ENCODE measurements around the gene HBB. TPM values are rescaled to one million over a fixed set of nuclear protein-coding genes. Genes with fewer than 3 reads are reported as not detected.
"Not testable (repeated sequence)": the region's sequence is repeated elsewhere in the genome, so short reads cannot be mapped to it uniquely, and the experiment has no call there.

HBB gene
- total RNA-seq, 1 donor from 2014 or later = not detected

DNA sequence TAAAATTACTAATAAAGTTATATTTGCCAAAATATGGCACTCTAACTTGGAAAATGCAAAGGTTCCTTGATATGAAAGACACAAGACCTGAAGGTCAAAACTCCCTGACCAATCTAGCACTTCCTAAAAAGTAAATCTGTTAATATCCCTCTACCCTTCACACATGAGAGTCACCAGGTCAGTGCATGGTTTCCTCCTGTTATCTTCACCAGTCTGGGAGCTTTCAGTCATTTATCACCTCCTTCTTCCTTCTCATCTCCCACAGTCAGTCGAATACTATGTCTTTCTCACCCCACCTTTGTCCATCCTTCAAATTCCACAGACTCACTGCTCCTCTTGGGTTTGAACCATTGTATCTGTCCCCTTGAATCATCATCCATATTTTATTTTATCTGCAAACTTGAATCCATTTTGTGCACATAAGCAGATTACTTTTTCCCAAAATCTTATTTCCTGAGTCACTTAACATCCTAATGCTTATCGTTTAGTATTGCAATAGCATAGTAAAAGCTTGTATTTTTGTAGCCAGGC lies 40.2 kb upstream of the HBB start:
- Mint-ChIP-seq H3K27me3 (ENCODE audit: unreplicated experiment) (no peaks in the 10 kb centered on the region), H3K9me3 (ENCODE audit: unreplicated experiment) (no peaks in the 10 kb centered on the region), H3K27ac (ENCODE audit: unreplicated experiment) (no peak overlapping the region), H3K4me3 (ENCODE audit: unreplicated experiment) (no peak overlapping the region), H3K36me3 (ENCODE audit: low read depth, unreplicated experiment) (no peaks in the 10 kb centered on the region), H3K4me1 (ENCODE audit: unreplicated experiment) (no peaks in the 10 kb centered on the region)
- TF ChIP-seq, protein P1, sequence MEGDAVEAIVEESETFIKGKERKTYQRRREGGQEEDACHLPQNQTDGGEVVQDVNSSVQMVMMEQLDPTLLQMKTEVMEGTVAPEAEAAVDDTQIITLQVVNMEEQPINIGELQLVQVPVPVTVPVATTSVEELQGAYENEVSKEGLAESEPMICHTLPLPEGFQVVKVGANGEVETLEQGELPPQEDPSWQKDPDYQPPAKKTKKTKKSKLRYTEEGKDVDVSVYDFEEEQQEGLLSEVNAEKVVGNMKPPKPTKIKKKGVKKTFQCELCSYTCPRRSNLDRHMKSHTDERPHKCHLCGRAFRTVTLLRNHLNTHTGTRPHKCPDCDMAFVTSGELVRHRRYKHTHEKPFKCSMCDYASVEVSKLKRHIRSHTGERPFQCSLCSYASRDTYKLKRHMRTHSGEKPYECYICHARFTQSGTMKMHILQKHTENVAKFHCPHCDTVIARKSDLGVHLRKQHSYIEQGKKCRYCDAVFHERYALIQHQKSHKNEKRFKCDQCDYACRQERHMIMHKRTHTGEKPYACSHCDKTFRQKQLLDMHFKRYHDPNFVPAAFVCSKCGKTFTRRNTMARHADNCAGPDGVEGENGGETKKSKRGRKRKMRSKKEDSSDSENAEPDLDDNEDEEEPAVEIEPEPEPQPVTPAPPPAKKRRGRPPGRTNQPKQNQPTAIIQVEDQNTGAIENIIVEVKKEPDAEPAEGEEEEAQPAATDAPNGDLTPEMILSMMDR (IDR thresholded peaks at IDR 0.05; ENCODE audit: unreplicated experiment) = no peak
- no peak for DNase-seq (ENCODE audit: low spot score)

DNA sequence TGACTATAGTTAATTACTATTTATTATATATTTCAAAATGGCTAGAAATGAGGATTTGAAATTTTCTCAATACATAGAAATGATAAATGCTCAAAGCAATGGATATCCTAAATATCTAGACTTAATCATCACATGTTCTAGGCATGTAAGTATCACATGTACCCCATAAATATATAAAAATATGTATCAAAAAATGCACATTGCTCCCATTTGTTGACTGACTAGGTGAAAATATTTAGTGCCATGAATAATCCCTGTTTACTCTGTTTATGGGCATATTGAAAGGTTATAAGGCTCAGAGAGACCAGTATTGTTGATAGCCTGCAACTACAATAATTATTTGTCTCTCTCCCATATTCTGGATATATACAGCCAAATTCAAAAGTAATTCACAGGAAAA lies 39.7 kb upstream of the HBB start:
- Mint-ChIP-seq H3K4me3 (ENCODE audit: unreplicated experiment) (no peak overlapping the region), H3K4me1 (ENCODE audit: unreplicated experiment) (no peaks in the 10 kb centered on the region), H3K36me3 (ENCODE audit: low read depth, unreplicated experiment) (no peaks in the 10 kb centered on the region), H3K9me3 (ENCODE audit: unreplicated experiment) (no peaks in the 10 kb centered on the region), H3K27ac (ENCODE audit: unreplicated experiment) (no peak overlapping the region), H3K27me3 (ENCODE audit: unreplicated experiment) (no peaks in the 10 kb centered on the region)
- TF ChIP-seq, protein P1 (IDR thresholded peaks at IDR 0.05; ENCODE audit: unreplicated experiment) = no peak
- DNase-seq (ENCODE audit: low spot score) = no peak

DNA sequence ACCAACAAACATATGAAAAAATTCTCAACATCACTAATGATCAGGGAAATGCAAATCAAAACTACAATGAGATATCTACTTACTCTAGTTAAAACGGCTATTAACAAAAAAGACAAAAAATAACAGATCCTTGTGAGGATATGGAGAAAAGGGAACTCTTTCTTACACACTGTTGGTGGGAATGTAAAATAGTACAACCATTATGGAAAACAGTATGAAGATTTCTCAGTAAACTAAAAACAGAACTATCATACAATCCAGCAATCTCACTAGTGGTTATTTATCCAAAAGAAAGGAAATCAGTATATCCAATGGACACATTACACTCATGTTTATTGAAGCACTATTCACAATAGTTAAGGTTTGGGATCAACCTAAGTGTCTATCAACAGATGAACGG lies 39.0 kb upstream of the HBB start:
- no peaks in the 10 kb centered on the region for H3K36me3 Mint-ChIP-seq (ENCODE audit: low read depth, unreplicated experiment)
- no peak for DNase-seq (ENCODE audit: low spot score)
- no peak overlapping the region for H3K4me3 Mint-ChIP-seq (ENCODE audit: unreplicated experiment)
- H3K9me3 Mint-ChIP-seq (ENCODE audit: unreplicated experiment) = no peaks in the 10 kb centered on the region
- TF ChIP-seq, protein P1 (IDR thresholded peaks at IDR 0.05; ENCODE audit: unreplicated experiment) = no peak
- no peak overlapping the region for H3K27ac Mint-ChIP-seq (ENCODE audit: unreplicated experiment)
- H3K4me1 Mint-ChIP-seq (ENCODE audit: unreplicated experiment) = no peaks in the 10 kb centered on the region
- H3K27me3 Mint-ChIP-seq (ENCODE audit: unreplicated experiment) = no peaks in the 10 kb centered on the region

DNA sequence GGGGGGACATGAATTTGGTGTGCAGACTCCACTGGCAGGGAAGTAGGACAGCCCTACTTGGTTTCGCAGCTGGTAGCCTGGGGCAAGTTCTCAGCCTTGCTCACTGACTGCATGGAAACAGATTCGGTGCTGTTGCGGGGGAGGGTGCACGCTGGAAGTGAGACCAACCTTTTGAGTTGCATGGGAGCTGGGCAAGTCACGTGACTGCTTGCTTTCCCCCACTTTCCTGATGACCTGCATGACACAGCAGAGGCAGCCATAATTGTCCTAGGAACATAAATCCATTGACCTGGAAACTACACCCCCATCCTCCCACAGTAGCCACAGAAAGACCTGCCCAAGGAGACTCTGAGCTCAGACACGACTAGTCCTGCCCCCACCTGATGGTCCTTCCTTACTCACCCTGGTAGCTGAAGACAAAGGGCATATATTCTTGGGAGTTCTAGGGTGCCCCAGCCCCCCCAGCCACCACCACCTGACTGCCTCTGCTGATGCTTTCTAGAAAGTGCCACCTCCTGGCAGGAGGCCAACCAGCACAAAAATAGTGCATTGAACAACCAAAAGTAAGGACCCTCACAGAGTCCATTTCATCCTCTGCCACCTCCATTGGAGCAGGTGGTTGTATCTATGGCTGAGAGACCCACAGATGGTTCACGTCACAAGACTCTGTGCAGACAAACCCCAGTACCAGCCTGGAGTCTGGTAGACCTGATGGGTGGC lies 31.8 kb upstream of the HBB start:
- Mint-ChIP-seq H3K27me3 (ENCODE audit: unreplicated experiment) (peaks cover 2% of the 10 kb centered on the region), H3K4me3 (ENCODE audit: unreplicated experiment) (no peak overlapping the region), H3K27ac (ENCODE audit: unreplicated experiment) (no peak overlapping the region), H3K4me1 (ENCODE audit: unreplicated experiment) (no peaks in the 10 kb centered on the region), H3K36me3 (ENCODE audit: low read depth, unreplicated experiment) (no peaks in the 10 kb centered on the region), H3K9me3 (ENCODE audit: unreplicated experiment) (no peaks in the 10 kb centered on the region)
- no peak for DNase-seq (ENCODE audit: low spot score)
- TF ChIP-seq, protein P1 (IDR thresholded peaks at IDR 0.05; ENCODE audit: unreplicated experiment) = no peak

DNA sequence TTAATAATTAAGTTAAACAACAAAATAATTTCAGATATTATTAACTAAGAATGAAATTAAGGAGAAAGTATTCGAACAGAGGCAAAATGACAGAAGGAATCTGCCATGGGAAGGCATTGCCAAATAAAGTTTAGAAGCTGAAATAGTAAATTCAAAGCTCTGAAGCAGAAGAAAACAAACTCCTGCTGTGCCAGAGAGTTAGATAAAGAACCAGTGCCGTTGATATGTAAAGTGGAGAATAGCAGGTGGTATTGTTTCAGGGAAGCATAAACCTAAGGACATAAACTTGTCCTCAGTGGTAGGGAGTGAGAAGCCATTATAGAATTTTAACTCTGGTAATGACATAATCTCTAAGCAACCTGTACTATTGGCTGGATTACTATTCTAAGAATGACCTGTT lies 30.4 kb upstream of the HBB start:
- Mint-ChIP-seq H3K4me3 (ENCODE audit: unreplicated experiment) (no peak overlapping the region), H3K36me3 (ENCODE audit: low read depth, unreplicated experiment) (no peaks in the 10 kb centered on the region), H3K9me3 (ENCODE audit: unreplicated experiment) (no peaks in the 10 kb centered on the region), H3K27ac (ENCODE audit: unreplicated experiment) (no peak overlapping the region), H3K4me1 (ENCODE audit: unreplicated experiment) (no peaks in the 10 kb centered on the region), H3K27me3 (ENCODE audit: unreplicated experiment) (peaks cover 3% of the 10 kb centered on the region)
- TF ChIP-seq, protein P1 (IDR thresholded peaks at IDR 0.05; ENCODE audit: unreplicated experiment) = no peak
- no peak for DNase-seq (ENCODE audit: low spot score)

DNA sequence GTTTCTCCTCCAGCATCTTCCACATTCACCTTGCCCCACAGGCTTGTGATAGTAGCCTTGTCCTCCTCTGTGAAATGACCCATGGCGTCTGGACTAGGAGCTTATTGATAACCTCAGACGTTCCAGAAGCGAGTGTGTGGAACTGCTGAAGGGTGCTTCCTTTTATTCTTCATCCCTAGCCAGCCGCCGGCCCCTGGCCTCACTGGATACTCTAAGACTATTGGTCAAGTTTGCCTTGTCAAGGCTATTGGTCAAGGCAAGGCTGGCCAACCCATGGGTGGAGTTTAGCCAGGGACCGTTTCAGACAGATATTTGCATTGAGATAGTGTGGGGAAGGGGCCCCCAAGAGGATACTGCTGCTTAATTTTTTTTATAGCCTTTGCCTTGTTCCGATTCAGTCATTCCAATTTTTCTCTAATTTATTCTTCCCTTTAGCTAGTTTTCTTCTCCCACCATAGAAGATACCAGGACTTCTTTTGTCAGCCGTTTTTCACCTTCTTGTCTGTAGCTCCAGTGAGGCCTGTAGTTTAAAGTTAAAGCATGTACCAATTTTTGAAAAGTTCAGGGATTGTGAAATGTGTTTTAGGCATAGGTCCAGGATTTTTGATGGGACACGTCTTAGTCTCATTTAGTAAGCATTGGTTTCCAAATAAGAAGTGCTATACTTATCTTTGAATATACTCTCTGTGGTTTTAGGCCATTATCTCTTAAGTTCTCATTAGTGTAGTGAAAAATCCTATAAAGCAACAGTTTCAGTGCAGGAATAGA lies 28.0 kb upstream of the HBB start, which contains the start of gene HBG2:
Gene HBG2 (minus strand): TSS at position 136 of the 768 bp plus-strand sequence. CDS start 53 bp downstream, at position 83.
- not testable (repeated sequence) for H3K36me3 Mint-ChIP-seq (ENCODE audit: low read depth, unreplicated experiment)

DNA sequence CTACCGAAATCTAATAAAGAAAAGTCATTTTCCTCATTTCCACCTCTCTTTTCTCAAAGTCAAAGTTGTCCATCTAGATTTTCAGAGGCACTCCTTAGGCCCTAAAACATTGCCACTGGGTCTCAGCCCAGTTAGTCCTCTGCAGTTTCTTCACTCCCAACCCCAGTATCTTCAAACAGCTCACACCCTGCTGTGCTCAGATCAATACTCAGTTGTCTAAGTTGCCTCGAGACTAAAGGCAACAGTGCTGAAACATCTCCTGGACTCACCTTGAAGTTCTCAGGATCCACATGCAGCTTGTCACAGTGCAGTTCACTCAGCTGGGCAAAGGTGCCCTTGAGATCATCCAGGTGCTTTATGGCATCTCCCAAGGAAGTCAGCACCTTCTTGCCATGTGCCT lies 27.2 kb upstream of the HBB start:
- DNase-seq (ENCODE audit: low spot score); H3K27ac Mint-ChIP-seq (ENCODE audit: unreplicated experiment); H3K4me1 Mint-ChIP-seq (ENCODE audit: unreplicated experiment); H3K36me3 Mint-ChIP-seq (ENCODE audit: low read depth, unreplicated experiment); H3K27me3 Mint-ChIP-seq (ENCODE audit: unreplicated experiment); H3K9me3 Mint-ChIP-seq (ENCODE audit: unreplicated experiment); H3K4me3 Mint-ChIP-seq (ENCODE audit: unreplicated experiment): not testable (repeated sequence)

More for the DNA sequence above, 28.0 kb upstream of the HBB start, which contains the start of gene HBG2:
- H3K27me3 Mint-ChIP-seq (ENCODE audit: unreplicated experiment); H3K27ac Mint-ChIP-seq (ENCODE audit: unreplicated experiment); DNase-seq (ENCODE audit: low spot score); H3K4me3 Mint-ChIP-seq (ENCODE audit: unreplicated experiment); H3K4me1 Mint-ChIP-seq (ENCODE audit: unreplicated experiment); H3K9me3 Mint-ChIP-seq (ENCODE audit: unreplicated experiment): not testable (repeated sequence)

Measured in endothelial cell (in vitro differentiated cells).